ENCODE data around the gene OLFM1. TPM values are rescaled to one million over a fixed set of nuclear protein-coding genes. Genes with fewer than 3 reads are reported as not detected.

OLFM1 gene
- total and polyA plus RNA-seq, 2 of the 4 experiments (the other 2 are of a cell fraction), result 0.36 to 0.38 TPM

DNA sequence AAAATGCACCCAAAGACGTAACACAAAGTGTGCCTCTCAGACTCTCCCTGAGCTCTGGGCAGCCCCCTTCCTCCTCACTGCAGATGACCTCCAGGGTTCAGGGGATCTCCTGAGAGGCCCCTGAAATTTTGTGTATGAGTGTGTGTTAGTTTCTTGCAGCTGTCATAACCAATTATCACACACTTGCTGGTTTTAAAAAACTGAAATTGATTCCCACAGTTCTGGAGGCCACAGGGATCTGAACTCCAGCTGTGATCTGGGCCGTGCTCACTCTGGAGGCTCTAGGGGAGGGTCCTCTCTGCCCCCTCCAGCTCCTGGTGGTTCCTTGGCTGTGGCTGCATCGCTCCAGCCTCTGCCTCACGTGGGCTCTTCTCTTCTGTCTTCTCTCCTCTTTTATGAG lies 58.8 kb downstream of the OLFM1 start:
- Histone ChIP-seq H3K4me1 (ENCODE audit: control insufficient read depth, insufficient read depth, low read length) (no peaks in the 10 kb centered on the region), H3K14ac (replicated peaks; ENCODE audit: low read depth, low read length) (no peak overlapping the region), H3K9ac (ENCODE audit: low read depth, low read length) (no peak overlapping the region), H3K4me2 (ENCODE audit: low read depth, low read length) (no peak overlapping the region), H4K91ac (ENCODE audit: insufficient read depth, low read depth, low read length) (no peak overlapping the region), H3K18ac (ENCODE audit: low read depth, low read length) (no peak overlapping the region), H2BK20ac (ENCODE audit: low read depth, low read length) (no peak overlapping the region), H3K79me1 (ENCODE audit: low read depth in 1 of 2, low read length in 2 of 2) (no peaks in the 10 kb centered on the region), H3K56ac (ENCODE audit: extremely low read depth, insufficient read depth, low read length) (no peak overlapping the region), H4K8ac (ENCODE audit: low read depth in 2 of 2, low read length in 2 of 2) (no peak overlapping the region), H3K36me3 (ENCODE audit: control insufficient read depth, insufficient read depth, low read length) (no peaks in the 10 kb centered on the region), H3K9me3 (ENCODE audit: control insufficient read depth, insufficient read depth, low read length) (peaks cover 46% of the 10 kb centered on the region), H3K4me3 (ENCODE audit: insufficient read depth, low read depth, low read length) (no peak overlapping the region), H3K27me3 (ENCODE audit: control insufficient read depth, insufficient read depth, low read length) (no peaks in the 10 kb centered on the region), H4K20me1 (ENCODE audit: insufficient read depth, low read length) (no peaks in the 10 kb centered on the region), H2AK9ac (replicated peaks; ENCODE audit: low read depth, low read length, poor library complexity) (no peak overlapping the region), H4K5ac (ENCODE audit: low read depth, low read length) (no peak overlapping the region), H2AFZ (replicated peaks; ENCODE audit: low read length, poor library complexity) (no peak overlapping the region), H3K23ac (ENCODE audit: low read depth, low read length) (no peak overlapping the region), H2BK5ac (ENCODE audit: low read depth, low read length, poor library complexity, severe bottlenecking) (no peak overlapping the region), H3K9me1 (ENCODE audit: insufficient read depth, low read length) (no peaks in the 10 kb centered on the region), H2AK5ac (ENCODE audit: low read depth, low read length) (no peak overlapping the region), H3K27ac (ENCODE audit: insufficient read depth, low read length) (no peak overlapping the region), H3K4ac (ENCODE audit: low read depth, low read length) (no peak overlapping the region), H2BK15ac (ENCODE audit: low read depth, low read length) (no peak overlapping the region), H2BK120ac (ENCODE audit: low read depth, low read length) (no peak overlapping the region)
- intact Hi-C loops (cut with micrococcal nuclease) (no loop called here), in situ Hi-C loops (cut with MboI; ENCODE audit: low sequenced_read_pairs) (no loop called here), dilution Hi-C loops (cut with HindIII; ENCODE audit: low sequenced_read_pairs, unreplicated experiment) (no loop called here)
- WGBS, 2 experiments (ENCODE audit: extremely low coverage in 2 of 2, insufficient read length in 1 of 2), result no CpG with 5 or more reads among the region's 4 CpGs
- no TSS peak for BruUV-seq (replicated peaks)
- TF ChIP-seq CEBPB (IDR thresholded peaks at IDR 0.05; ENCODE audit: low read depth, low read length) (no peak), RAD21 (IDR thresholded peaks at IDR 0.05; ENCODE audit: low read length) (no peak), RCOR1 (IDR thresholded peaks at IDR 0.05; ENCODE audit: insufficient replicate concordance, low read length) (no peak), USF2 (IDR thresholded peaks at IDR 0.05; ENCODE audit: low read depth, low read length) (no peak), FOS (IDR thresholded peaks at IDR 0.05; ENCODE audit: low read depth, low read length) (no peak), MAFK (IDR thresholded peaks at IDR 0.05; ENCODE audit: low read depth, low read length) (no peak), SMC3 (IDR thresholded peaks at IDR 0.05; ENCODE audit: low read depth, low read length) (no peak), MXI1 (IDR thresholded peaks at IDR 0.05; ENCODE audit: borderline replicate concordance, low read depth, low read length) (no peak), CHD1 (IDR thresholded peaks at IDR 0.05; ENCODE audit: low read depth, low read length) (no peak)
- TF ChIP-seq, protein P1, sequence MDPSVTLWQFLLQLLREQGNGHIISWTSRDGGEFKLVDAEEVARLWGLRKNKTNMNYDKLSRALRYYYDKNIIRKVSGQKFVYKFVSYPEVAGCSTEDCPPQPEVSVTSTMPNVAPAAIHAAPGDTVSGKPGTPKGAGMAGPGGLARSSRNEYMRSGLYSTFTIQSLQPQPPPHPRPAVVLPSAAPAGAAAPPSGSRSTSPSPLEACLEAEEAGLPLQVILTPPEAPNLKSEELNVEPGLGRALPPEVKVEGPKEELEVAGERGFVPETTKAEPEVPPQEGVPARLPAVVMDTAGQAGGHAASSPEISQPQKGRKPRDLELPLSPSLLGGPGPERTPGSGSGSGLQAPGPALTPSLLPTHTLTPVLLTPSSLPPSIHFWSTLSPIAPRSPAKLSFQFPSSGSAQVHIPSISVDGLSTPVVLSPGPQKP (IDR thresholded peaks at IDR 0.05; ENCODE audit: borderline replicate concordance, low read depth, low read length), result no peak
- TF ChIP-seq, protein P2, sequence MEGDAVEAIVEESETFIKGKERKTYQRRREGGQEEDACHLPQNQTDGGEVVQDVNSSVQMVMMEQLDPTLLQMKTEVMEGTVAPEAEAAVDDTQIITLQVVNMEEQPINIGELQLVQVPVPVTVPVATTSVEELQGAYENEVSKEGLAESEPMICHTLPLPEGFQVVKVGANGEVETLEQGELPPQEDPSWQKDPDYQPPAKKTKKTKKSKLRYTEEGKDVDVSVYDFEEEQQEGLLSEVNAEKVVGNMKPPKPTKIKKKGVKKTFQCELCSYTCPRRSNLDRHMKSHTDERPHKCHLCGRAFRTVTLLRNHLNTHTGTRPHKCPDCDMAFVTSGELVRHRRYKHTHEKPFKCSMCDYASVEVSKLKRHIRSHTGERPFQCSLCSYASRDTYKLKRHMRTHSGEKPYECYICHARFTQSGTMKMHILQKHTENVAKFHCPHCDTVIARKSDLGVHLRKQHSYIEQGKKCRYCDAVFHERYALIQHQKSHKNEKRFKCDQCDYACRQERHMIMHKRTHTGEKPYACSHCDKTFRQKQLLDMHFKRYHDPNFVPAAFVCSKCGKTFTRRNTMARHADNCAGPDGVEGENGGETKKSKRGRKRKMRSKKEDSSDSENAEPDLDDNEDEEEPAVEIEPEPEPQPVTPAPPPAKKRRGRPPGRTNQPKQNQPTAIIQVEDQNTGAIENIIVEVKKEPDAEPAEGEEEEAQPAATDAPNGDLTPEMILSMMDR (conservative IDR thresholded peaks at IDR 0.05; ENCODE audit: low read depth, low read length), result no peak
- ChIA-PET POLR2A (ENCODE audit: unreplicated experiment) (no interaction called here), CTCF (no interaction called here)
- ATAC-seq (ENCODE audit: low read depth), result no peak
- no peak for DNase-seq

Measured in IMR-90 (cell line).